RCC 7860 (cell line): ENCODE measurements around the gene PLA2G2D.

Experiments used
- DNase-seq: peaks from one replicate; pipeline ENCODE4 v3.0.0-alpha.2; 2015; ENCODE audit warnings: low spot score
- FAIRE-seq: peaks from 2 replicates; lab custom pipeline; 2012; peaks lifted over from hg19 to GRCh38; lab: Jason Lieb, UNC

The PLA2G2D gene

GRCh38 chr1:20090119-20090518, 29.2 kb downstream of the PLA2G2D start:
- DNase-seq (no peak), FAIRE-seq (no peak)

GRCh38 chr1:20089328-20090077, 29.8 kb downstream of the PLA2G2D start:
- FAIRE-seq = no peak
- DNase-seq = no peak

GRCh38 chr1:20087668-20088067, 31.7 kb downstream of the PLA2G2D start:
- FAIRE-seq = no peak

GRCh38 chr1:20086800-20087199, 32.5 kb downstream of the PLA2G2D start:
- no peak for FAIRE-seq
- no peak for DNase-seq

More at GRCh38 chr1:20087668-20088067, 31.7 kb downstream of the PLA2G2D start:
- no peak for DNase-seq

GRCh38 chr1:20083178-20083944, 36.0 kb downstream of the PLA2G2D start:
- DNase-seq = no peak
- no peak for FAIRE-seq

- no peak for FAIRE-seq
- no peak for DNase-seq
Measured at GRCh38 chr1:20082772-20083171, 36.6 kb downstream of the PLA2G2D start.

GRCh38 chr1:20081353-20081810, 38.0 kb downstream of the PLA2G2D start:
- FAIRE-seq = no peak

GRCh38 chr1:20080441-20081352, 38.6 kb downstream of the PLA2G2D start:
- FAIRE-seq (no peak), DNase-seq (no peak)

More at GRCh38 chr1:20081353-20081810, 38.0 kb downstream of the PLA2G2D start:
- no peak for DNase-seq

- no peak for DNase-seq
- no peak for FAIRE-seq
Measured at GRCh38 chr1:20079661-20080305, 39.6 kb downstream of the PLA2G2D start.

GRCh38 chr1:20078711-20079110, 40.6 kb downstream of the PLA2G2D start:
- no peak for FAIRE-seq

GRCh38 chr1:20078171-20078651, 41.1 kb downstream of the PLA2G2D start:
- no peak for DNase-seq
- FAIRE-seq = no peak

More at GRCh38 chr1:20078711-20079110, 40.6 kb downstream of the PLA2G2D start:
- no peak for DNase-seq

- FAIRE-seq = no peak
- DNase-seq = no peak
Measured at GRCh38 chr1:20076710-20077461, 42.5 kb downstream of the PLA2G2D start.

- DNase-seq (no peak), FAIRE-seq (no peak)
Measured at GRCh38 chr1:20076223-20076622, 43.1 kb downstream of the PLA2G2D start.

GRCh38 chr1:20075345-20075744, 44.0 kb downstream of the PLA2G2D start:
- FAIRE-seq (no peak), DNase-seq (no peak)

- no peak for DNase-seq
- FAIRE-seq = no peak
Measured at GRCh38 chr1:20074725-20075171, 44.6 kb downstream of the PLA2G2D start.

- DNase-seq (no peak), FAIRE-seq (no peak)
Measured at GRCh38 chr1:20074055-20074724, 45.1 kb downstream of the PLA2G2D start.

GRCh38 chr1:20073256-20073655, 46.1 kb downstream of the PLA2G2D start:
- DNase-seq (no peak), FAIRE-seq (no peak)

- FAIRE-seq = no peak
- no peak for DNase-seq
Measured at GRCh38 chr1:20072771-20073170, 46.6 kb downstream of the PLA2G2D start.

- no peak for DNase-seq
- FAIRE-seq = no peak
Measured at GRCh38 chr1:20071416-20071815, 47.9 kb downstream of the PLA2G2D start.
